ENCODE measurements around the gene PREP. TPM values are rescaled to one million over a fixed set of nuclear protein-coding genes. Genes with fewer than 3 reads are reported as not detected.
A peak's percentile ranks its signal among the peaks of the same experiment; 100 is the strongest.

The PREP gene
- total and polyA plus RNA-seq, 2 donors = 17.8 to 23.2 TPM

GRCh38 chr6:105300090-105300489, 102.8 kb downstream of the PREP start:
- H3K4me3 ChIP-seq (ENCODE audit: low read length in 2 of 2) = no peak overlapping the region
- H3K27me3 ChIP-seq (ENCODE audit: control insufficient read depth in 2 of 2, insufficient read depth in 1 of 2, low read length in 1 of 2) = no peaks in the 10 kb centered on the region
- 98% methylated on average over 5 of the region's 5 CpGs for WGBS

GRCh38 chr6:105294129-105294528, 108.8 kb downstream of the PREP start:
- no peaks in the 10 kb centered on the region for H3K4me1 ChIP-seq (ENCODE audit: control insufficient read depth in 2 of 2, insufficient read depth in 2 of 2, low read length in 2 of 2)
- peaks cover 0 to 3% of the 10 kb centered on the region in 2 donors for H3K36me3 ChIP-seq (ENCODE audit: control insufficient read depth in 2 of 2, insufficient read depth in 2 of 2, low read length in 1 of 2)
- no peaks in the 10 kb centered on the region for H3K27me3 ChIP-seq (ENCODE audit: control insufficient read depth in 2 of 2, insufficient read depth in 1 of 2, low read length in 1 of 2)
- no peaks in the 10 kb centered on the region for H3K9me3 ChIP-seq (ENCODE audit: control insufficient read depth in 2 of 2, insufficient read depth in 1 of 2, low read length in 1 of 2)
- WGBS = 93% methylated on average over 2 of the region's 2 CpGs
- no peak for DNase-seq (ENCODE audit: low read depth in 6 of 9, low spot score in 9 of 9)
- H3K4me3 ChIP-seq (ENCODE audit: low read length in 2 of 2) = no peak overlapping the region
- H3K27ac ChIP-seq (ENCODE audit: low read depth in 1 of 2, low read length in 1 of 2) = no peak overlapping the region

More at GRCh38 chr6:105300090-105300489, 102.8 kb downstream of the PREP start:
- H3K27ac ChIP-seq (ENCODE audit: low read depth in 1 of 2, low read length in 1 of 2) = no peak overlapping the region
- no peaks in the 10 kb centered on the region for H3K9me3 ChIP-seq (ENCODE audit: control insufficient read depth in 2 of 2, insufficient read depth in 1 of 2, low read length in 1 of 2)
- no peak for DNase-seq (ENCODE audit: low read depth in 6 of 9, low spot score in 9 of 9)
- peaks cover 7 to 10% of the 10 kb centered on the region in 2 donors for H3K36me3 ChIP-seq (ENCODE audit: control insufficient read depth in 2 of 2, insufficient read depth in 2 of 2, low read length in 1 of 2)
- H3K4me1 ChIP-seq (ENCODE audit: control insufficient read depth in 2 of 2, insufficient read depth in 2 of 2, low read length in 2 of 2) = no peaks in the 10 kb centered on the region

GRCh38 chr6:105292689-105293339, 110.1 kb downstream of the PREP start:
- Histone ChIP-seq H3K9me3 (ENCODE audit: control insufficient read depth in 2 of 2, insufficient read depth in 1 of 2, low read length in 1 of 2) (no peaks in the 10 kb centered on the region), H3K27me3 (ENCODE audit: control insufficient read depth in 2 of 2, insufficient read depth in 1 of 2, low read length in 1 of 2) (no peaks in the 10 kb centered on the region), H3K4me3 (ENCODE audit: low read length in 2 of 2) (no peak overlapping the region), H3K36me3 (ENCODE audit: control insufficient read depth in 2 of 2, insufficient read depth in 2 of 2, low read length in 1 of 2) (peaks cover 0 to 9% of the 10 kb centered on the region in 2 donors), H3K27ac (ENCODE audit: low read depth in 1 of 2, low read length in 1 of 2) (no peak overlapping the region), H3K4me1 (ENCODE audit: control insufficient read depth in 2 of 2, insufficient read depth in 2 of 2, low read length in 2 of 2) (no peaks in the 10 kb centered on the region)
- DNase-seq (ENCODE audit: low read depth in 6 of 9, low spot score in 9 of 9) = peak in 2 of 9 donors; percentile 1 to 2
- WGBS = 92% methylated on average over 4 of the region's 4 CpGs

- no peaks in the 10 kb centered on the region for H3K27me3 ChIP-seq (ENCODE audit: control insufficient read depth in 2 of 2, insufficient read depth in 1 of 2, low read length in 1 of 2)
- peaks cover 0 to 20% of the 10 kb centered on the region in 2 donors for H3K36me3 ChIP-seq (ENCODE audit: control insufficient read depth in 2 of 2, insufficient read depth in 2 of 2, low read length in 1 of 2)
- DNase-seq (ENCODE audit: low read depth in 6 of 9, low spot score in 9 of 9) = no peak
- no peak overlapping the region for H3K27ac ChIP-seq (ENCODE audit: low read depth in 1 of 2, low read length in 1 of 2)
- no peaks in the 10 kb centered on the region for H3K9me3 ChIP-seq (ENCODE audit: control insufficient read depth in 2 of 2, insufficient read depth in 1 of 2, low read length in 1 of 2)
- no peak overlapping the region for H3K4me3 ChIP-seq (ENCODE audit: low read length in 2 of 2)
- 98% methylated on average over 1 of the region's 1 CpG for WGBS
- no peaks in the 10 kb centered on the region for H3K4me1 ChIP-seq (ENCODE audit: control insufficient read depth in 2 of 2, insufficient read depth in 2 of 2, low read length in 2 of 2)
Measured at GRCh38 chr6:105291525-105291924, 111.4 kb downstream of the PREP start.

GRCh38 chr6:105282631-105283585, 120.0 kb downstream of the PREP start:
- Histone ChIP-seq H3K9me3 (ENCODE audit: control insufficient read depth in 2 of 2, insufficient read depth in 1 of 2, low read length in 1 of 2) (no peaks in the 10 kb centered on the region), H3K4me1 (ENCODE audit: control insufficient read depth in 2 of 2, insufficient read depth in 2 of 2, low read length in 2 of 2) (no peaks in the 10 kb centered on the region), H3K36me3 (ENCODE audit: control insufficient read depth in 2 of 2, insufficient read depth in 2 of 2, low read length in 1 of 2) (peaks cover 27 to 67% of the 10 kb centered on the region in 2 donors), H3K27ac (ENCODE audit: low read depth in 1 of 2, low read length in 1 of 2) (no peak overlapping the region), H3K4me3 (ENCODE audit: low read length in 2 of 2) (no peak overlapping the region), H3K27me3 (ENCODE audit: control insufficient read depth in 2 of 2, insufficient read depth in 1 of 2, low read length in 1 of 2) (no peaks in the 10 kb centered on the region)
- no peak for DNase-seq (ENCODE audit: low read depth in 6 of 9, low spot score in 9 of 9)
- 97% methylated on average over 18 of the region's 18 CpGs for WGBS

- Histone ChIP-seq H3K27ac (ENCODE audit: low read depth in 1 of 2, low read length in 1 of 2) (no peak overlapping the region), H3K36me3 (ENCODE audit: control insufficient read depth in 2 of 2, insufficient read depth in 2 of 2, low read length in 1 of 2) (peaks cover 33 to 71% of the 10 kb centered on the region in 2 donors), H3K9me3 (ENCODE audit: control insufficient read depth in 2 of 2, insufficient read depth in 1 of 2, low read length in 1 of 2) (no peaks in the 10 kb centered on the region), H3K27me3 (ENCODE audit: control insufficient read depth in 2 of 2, insufficient read depth in 1 of 2, low read length in 1 of 2) (no peaks in the 10 kb centered on the region), H3K4me1 (ENCODE audit: control insufficient read depth in 2 of 2, insufficient read depth in 2 of 2, low read length in 2 of 2) (no peaks in the 10 kb centered on the region), H3K4me3 (ENCODE audit: low read length in 2 of 2) (no peak overlapping the region)
- no peak for DNase-seq (ENCODE audit: low read depth in 6 of 9, low spot score in 9 of 9)
- over 99% methylated on average over 7 of the region's 7 CpGs for WGBS
Measured at GRCh38 chr6:105280033-105280432, 122.8 kb downstream of the PREP start.

GRCh38 chr6:105279463-105279862, 123.4 kb downstream of the PREP start:
- Histone ChIP-seq H3K27me3 (ENCODE audit: control insufficient read depth in 2 of 2, insufficient read depth in 1 of 2, low read length in 1 of 2) (no peaks in the 10 kb centered on the region), H3K36me3 (ENCODE audit: control insufficient read depth in 2 of 2, insufficient read depth in 2 of 2, low read length in 1 of 2) (peaks cover 33 to 71% of the 10 kb centered on the region in 2 donors), H3K27ac (ENCODE audit: low read depth in 1 of 2, low read length in 1 of 2) (no peak overlapping the region), H3K4me1 (ENCODE audit: control insufficient read depth in 2 of 2, insufficient read depth in 2 of 2, low read length in 2 of 2) (no peaks in the 10 kb centered on the region), H3K9me3 (ENCODE audit: control insufficient read depth in 2 of 2, insufficient read depth in 1 of 2, low read length in 1 of 2) (no peaks in the 10 kb centered on the region), H3K4me3 (ENCODE audit: low read length in 2 of 2) (no peak overlapping the region)
- WGBS = 98% methylated on average over 3 of the region's 3 CpGs
- no peak for DNase-seq (ENCODE audit: low read depth in 6 of 9, low spot score in 9 of 9)

- Histone ChIP-seq H3K27ac (ENCODE audit: low read depth in 1 of 2, low read length in 1 of 2) (no peak overlapping the region), H3K36me3 (ENCODE audit: control insufficient read depth in 2 of 2, insufficient read depth in 2 of 2, low read length in 1 of 2) (peaks cover 33 to 66% of the 10 kb centered on the region in 2 donors), H3K9me3 (ENCODE audit: control insufficient read depth in 2 of 2, insufficient read depth in 1 of 2, low read length in 1 of 2) (no peaks in the 10 kb centered on the region), H3K4me1 (ENCODE audit: control insufficient read depth in 2 of 2, insufficient read depth in 2 of 2, low read length in 2 of 2) (no peaks in the 10 kb centered on the region), H3K27me3 (ENCODE audit: control insufficient read depth in 2 of 2, insufficient read depth in 1 of 2, low read length in 1 of 2) (no peaks in the 10 kb centered on the region), H3K4me3 (ENCODE audit: low read length in 2 of 2) (no peak overlapping the region)
- 98% methylated on average over 3 of the region's 3 CpGs for WGBS
- no peak for DNase-seq (ENCODE audit: low read depth in 6 of 9, low spot score in 9 of 9)
Measured at GRCh38 chr6:105278813-105279212, 124.1 kb downstream of the PREP start.

- Histone ChIP-seq H3K4me3 (ENCODE audit: low read length in 2 of 2) (no peak overlapping the region), H3K36me3 (ENCODE audit: control insufficient read depth in 2 of 2, insufficient read depth in 2 of 2, low read length in 1 of 2) (peaks cover 33 to 64% of the 10 kb centered on the region in 2 donors), H3K27ac (ENCODE audit: low read depth in 1 of 2, low read length in 1 of 2) (no peak overlapping the region), H3K9me3 (ENCODE audit: control insufficient read depth in 2 of 2, insufficient read depth in 1 of 2, low read length in 1 of 2) (no peaks in the 10 kb centered on the region), H3K4me1 (ENCODE audit: control insufficient read depth in 2 of 2, insufficient read depth in 2 of 2, low read length in 2 of 2) (no peaks in the 10 kb centered on the region), H3K27me3 (ENCODE audit: control insufficient read depth in 2 of 2, insufficient read depth in 1 of 2, low read length in 1 of 2) (no peaks in the 10 kb centered on the region)
- 94% methylated on average over 20 of the region's 20 CpGs for WGBS
- no peak for DNase-seq (ENCODE audit: low read depth in 6 of 9, low spot score in 9 of 9)
Measured at GRCh38 chr6:105278035-105278434, 124.8 kb downstream of the PREP start.
